Activated T-cell treated with anti-CD3 and anti-CD28 coated beads for 24 hours (primary cell): Measurements from ENCODE around the gene SLC14A1.

Experiments used
- DNase-seq: peaks from one replicate; pipeline ENCODE4 v3.0.0-alpha.2; 2020; ENCODE audit warnings: low read depth

SLC14A1 gene

GRCh38 chr18:45722899-45723298 lies 1.1 kb upstream of the SLC14A1 start:
- peak; percentile 70 for DNase-seq

- DNase-seq, result no peak
These were observed 620 bp downstream of the SLC14A1 start for GRCh38 chr18:45724601-45725000.

- DNase-seq, result no peak
These were observed 1.4 kb downstream of the SLC14A1 start for GRCh38 chr18:45725336-45725735.

- DNase-seq, result no peak
These were observed 2.6 kb downstream of the SLC14A1 start for GRCh38 chr18:45726603-45727002.

- DNase-seq, result no peak
These were observed 3.1 kb downstream of the SLC14A1 start for GRCh38 chr18:45727068-45727467.

GRCh38 chr18:45728336-45729010 lies 4.5 kb downstream of the SLC14A1 start:
- no peak for DNase-seq

GRCh38 chr18:45730832-45731575 lies 7.0 kb downstream of the SLC14A1 start:
- DNase-seq, result no peak

GRCh38 chr18:45731716-45732115 lies 7.7 kb downstream of the SLC14A1 start:
- DNase-seq, result no peak

GRCh38 chr18:45733535-45733934 lies 9.6 kb downstream of the SLC14A1 start:
- DNase-seq, result no peak

- DNase-seq, result no peak
These were observed 10.5 kb downstream of the SLC14A1 start for GRCh38 chr18:45734505-45734904.

GRCh38 chr18:45734944-45735343 lies 11.0 kb downstream of the SLC14A1 start:
- DNase-seq, result no peak

GRCh38 chr18:45738660-45739059 lies 14.7 kb downstream of the SLC14A1 start:
- no peak for DNase-seq

GRCh38 chr18:45739268-45739667 lies 15.3 kb downstream of the SLC14A1 start:
- DNase-seq, result no peak

GRCh38 chr18:45739848-45740247 lies 15.9 kb downstream of the SLC14A1 start:
- DNase-seq, result no peak

- DNase-seq, result no peak
These were observed 17.1 kb downstream of the SLC14A1 start for GRCh38 chr18:45741056-45741455.

- no peak for DNase-seq
These were observed 22.0 kb downstream of the SLC14A1 start for GRCh38 chr18:45745817-45746461.

- DNase-seq, result no peak
These were observed 24.5 kb downstream of the SLC14A1 start for GRCh38 chr18:45748501-45748900.

GRCh38 chr18:45749918-45750689 lies 26.1 kb downstream of the SLC14A1 start:
- no peak for DNase-seq

- no peak for DNase-seq
These were observed 27.8 kb downstream of the SLC14A1 start for GRCh38 chr18:45751766-45752165.

GRCh38 chr18:45752681-45753080 lies 28.7 kb downstream of the SLC14A1 start:
- no peak for DNase-seq

GRCh38 chr18:45753286-45753685 lies 29.3 kb downstream of the SLC14A1 start:
- no peak for DNase-seq

- DNase-seq, result no peak
These were observed 32.0 kb downstream of the SLC14A1 start for GRCh38 chr18:45755934-45756333.
